Fibroblast of pulmonary artery (primary cell): Measurements from ENCODE around the gene PLXND1.

Experiments used
- DNase-seq: peaks from one replicate; pipeline ENCODE4 v3.0.0-alpha.2; 2010; ENCODE audit warnings: low read depth
- H3K4me3 ChIP-seq: replicated peaks from 2 replicates; pipeline ENCODE4 v1.5.1; 2011; ENCODE audit warnings: low read depth, mild to moderate bottlenecking, control low read depth, low read length, moderate library complexity
- TF ChIP-seq, protein P1 (sequence below): IDR thresholded peaks from 2 replicates; pipeline ENCODE4 v1.5.1; 2011; ENCODE audit warnings: mild to moderate bottlenecking, control low read depth, low read length, inconsistent platforms; ENCODE audit errors: missing control alignments

The PLXND1 gene

GRCh38 chr3:129617381-129618185, 11.1 kb upstream of the PLXND1 start:
- TF ChIP-seq, protein P1, sequence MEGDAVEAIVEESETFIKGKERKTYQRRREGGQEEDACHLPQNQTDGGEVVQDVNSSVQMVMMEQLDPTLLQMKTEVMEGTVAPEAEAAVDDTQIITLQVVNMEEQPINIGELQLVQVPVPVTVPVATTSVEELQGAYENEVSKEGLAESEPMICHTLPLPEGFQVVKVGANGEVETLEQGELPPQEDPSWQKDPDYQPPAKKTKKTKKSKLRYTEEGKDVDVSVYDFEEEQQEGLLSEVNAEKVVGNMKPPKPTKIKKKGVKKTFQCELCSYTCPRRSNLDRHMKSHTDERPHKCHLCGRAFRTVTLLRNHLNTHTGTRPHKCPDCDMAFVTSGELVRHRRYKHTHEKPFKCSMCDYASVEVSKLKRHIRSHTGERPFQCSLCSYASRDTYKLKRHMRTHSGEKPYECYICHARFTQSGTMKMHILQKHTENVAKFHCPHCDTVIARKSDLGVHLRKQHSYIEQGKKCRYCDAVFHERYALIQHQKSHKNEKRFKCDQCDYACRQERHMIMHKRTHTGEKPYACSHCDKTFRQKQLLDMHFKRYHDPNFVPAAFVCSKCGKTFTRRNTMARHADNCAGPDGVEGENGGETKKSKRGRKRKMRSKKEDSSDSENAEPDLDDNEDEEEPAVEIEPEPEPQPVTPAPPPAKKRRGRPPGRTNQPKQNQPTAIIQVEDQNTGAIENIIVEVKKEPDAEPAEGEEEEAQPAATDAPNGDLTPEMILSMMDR, result no peak
- no peak overlapping the region for H3K4me3 ChIP-seq
- DNase-seq, result no peak

DNA sequence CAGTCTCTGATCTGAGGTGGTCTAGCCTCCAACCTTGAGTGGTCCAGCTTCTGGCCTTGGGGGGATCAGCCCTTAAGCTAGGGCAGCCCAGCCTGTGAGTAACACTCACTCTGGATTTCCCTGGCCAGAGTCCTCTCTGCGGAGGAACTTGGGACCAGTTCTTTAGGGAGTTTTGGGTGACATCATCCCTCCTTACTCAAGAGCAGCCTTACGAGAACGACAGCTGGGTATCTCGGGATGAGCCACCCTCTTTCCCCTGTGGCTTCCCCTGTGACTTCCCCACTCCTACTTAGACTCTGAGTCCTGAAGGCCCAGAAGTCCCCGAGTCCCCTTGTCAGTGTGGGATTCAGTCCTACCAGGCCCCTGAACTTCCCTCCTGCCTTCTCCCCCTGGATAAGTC, 10.2 kb upstream of the PLXND1 start:
- DNase-seq, result peak; percentile 72
- no peak overlapping the region for H3K4me3 ChIP-seq

DNA sequence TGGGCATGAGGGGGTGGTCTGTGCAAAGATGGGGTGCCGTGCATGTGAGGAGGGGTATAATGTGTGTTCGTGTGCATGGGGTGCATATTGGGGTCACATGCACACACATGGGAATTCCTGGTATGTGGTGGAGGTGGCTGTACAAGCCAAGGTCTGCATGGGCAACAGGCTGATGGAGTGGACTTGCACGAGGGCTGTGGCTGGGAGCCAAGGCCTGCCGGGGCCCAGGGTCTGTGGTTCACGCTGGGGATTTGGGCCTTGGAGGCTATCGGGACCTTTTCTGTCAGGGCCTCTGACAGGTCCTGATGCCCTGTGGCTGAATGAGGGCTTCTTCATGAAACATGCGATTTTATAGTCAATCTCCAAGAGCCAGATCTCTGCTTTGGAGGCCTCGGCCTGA, 9.8 kb upstream of the PLXND1 start:
- H3K4me3 ChIP-seq, result no peak overlapping the region
- TF ChIP-seq, protein P1, result no peak
- DNase-seq, result no peak

More for the DNA sequence above, 10.2 kb upstream of the PLXND1 start:
- TF ChIP-seq, protein P1, result no peak

- TF ChIP-seq, protein P1, result no peak
- no peak overlapping the region for H3K4me3 ChIP-seq
- no peak for DNase-seq
Measured at GRCh38 chr3:129615751-129616281, 9.3 kb upstream of the PLXND1 start.

DNA sequence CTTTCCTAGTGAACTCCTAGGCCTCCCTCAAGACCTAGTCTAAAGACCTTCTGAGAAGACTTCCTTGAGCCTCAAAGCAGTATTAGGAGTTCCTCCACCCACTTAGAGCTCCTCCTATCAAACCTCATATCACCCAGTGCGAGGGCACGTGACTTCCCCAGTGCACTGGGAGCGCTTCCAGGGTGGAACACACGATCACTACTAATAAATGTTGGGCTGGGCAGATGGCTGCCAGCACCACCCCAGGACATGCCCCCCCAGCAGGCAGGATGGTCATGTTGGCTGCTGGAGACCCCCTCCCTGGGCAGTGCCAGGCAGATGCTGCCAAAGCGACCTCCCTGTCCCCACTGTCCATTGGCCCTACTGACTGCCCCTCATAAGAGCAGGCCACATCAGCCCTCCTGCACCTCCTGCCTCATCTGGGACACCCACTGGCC, 8.5 kb upstream of the PLXND1 start:
- no peak overlapping the region for H3K4me3 ChIP-seq
- TF ChIP-seq, protein P1, result no peak
- DNase-seq, result no peak

- TF ChIP-seq, protein P1, result no peak
- no peak for DNase-seq
- no peak overlapping the region for H3K4me3 ChIP-seq
Measured at GRCh38 chr3:129614435-129614834, 8.0 kb upstream of the PLXND1 start.

DNA sequence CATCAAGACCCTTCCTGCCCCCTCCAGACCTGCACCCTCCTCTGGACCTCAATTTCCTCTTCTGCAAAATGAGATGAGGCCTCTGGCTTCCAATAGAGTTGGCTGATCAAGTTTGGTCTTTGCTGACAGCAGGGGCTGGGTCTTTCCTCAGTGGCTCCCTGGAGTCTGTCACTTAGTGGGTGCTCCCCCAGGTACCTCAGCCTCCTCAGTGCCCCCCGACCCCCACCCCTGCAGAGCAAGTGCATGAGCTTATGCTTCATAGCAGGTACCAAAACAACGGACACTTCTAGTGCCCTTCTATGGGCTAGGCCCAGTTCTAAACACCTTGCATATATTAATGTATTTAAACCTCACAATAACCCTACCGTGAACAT, 6.9 kb upstream of the PLXND1 start:
- DNase-seq, result no peak
- H3K4me3 ChIP-seq, result no peak overlapping the region
- TF ChIP-seq, protein P1, result no peak
